ENCODE measurements around the gene DUSP22.

Gene DUSP22

GRCh38 chr6:340991-341827 lies 48.9 kb downstream of the DUSP22 start:
- no peak for DNase-seq

GRCh38 chr6:341914-342831 lies 49.9 kb downstream of the DUSP22 start:
- DNase-seq, result no peak

- no peak for DNase-seq
Measured at GRCh38 chr6:342832-343179, 50.5 kb downstream of the DUSP22 start.

- no peak for DNase-seq
Measured at GRCh38 chr6:343226-343935, 51.1 kb downstream of the DUSP22 start.

GRCh38 chr6:343960-344815 lies 51.9 kb downstream of the DUSP22 start:
- DNase-seq, result no peak

- DNase-seq, result no peak
Measured at GRCh38 chr6:344816-345340, 52.6 kb downstream of the DUSP22 start.

GRCh38 chr6:345747-346385 lies 53.6 kb downstream of the DUSP22 start:
- no peak for DNase-seq

GRCh38 chr6:346386-347030 lies 54.2 kb downstream of the DUSP22 start:
- DNase-seq, result no peak

- no peak for DNase-seq
Measured at GRCh38 chr6:347232-347631, 54.9 kb downstream of the DUSP22 start.

- no peak for DNase-seq
Measured at GRCh38 chr6:347951-348859, 55.9 kb downstream of the DUSP22 start.

GRCh38 chr6:348860-349396 lies 56.6 kb downstream of the DUSP22 start:
- DNase-seq, result no peak

- DNase-seq, result no peak
Measured at GRCh38 chr6:349491-349921, 57.2 kb downstream of the DUSP22 start.

GRCh38 chr6:350371-350770 lies 58.1 kb downstream of the DUSP22 start:
- no peak for DNase-seq

- DNase-seq, result no peak
Measured at GRCh38 chr6:351011-351866, 59.0 kb downstream of the DUSP22 start.

- no peak for DNase-seq
Measured at GRCh38 chr6:351867-352289, 59.6 kb downstream of the DUSP22 start.

- no peak for DNase-seq
Measured at GRCh38 chr6:352474-352873, 60.2 kb downstream of the DUSP22 start.

- DNase-seq, result no peak
Measured at GRCh38 chr6:352896-353470, 60.7 kb downstream of the DUSP22 start.

Data from activated CD4-positive, CD25-positive, alpha-beta regulatory T cell (primary cell).